ENCODE results near the gene TPM2.
A peak's percentile ranks its signal among the peaks of the same experiment; 100 is the strongest.
"Not testable (repeated sequence)": the region's sequence is repeated elsewhere in the genome, so short reads cannot be mapped to it uniquely, and the experiment has no call there.

TPM2 gene

DNA sequence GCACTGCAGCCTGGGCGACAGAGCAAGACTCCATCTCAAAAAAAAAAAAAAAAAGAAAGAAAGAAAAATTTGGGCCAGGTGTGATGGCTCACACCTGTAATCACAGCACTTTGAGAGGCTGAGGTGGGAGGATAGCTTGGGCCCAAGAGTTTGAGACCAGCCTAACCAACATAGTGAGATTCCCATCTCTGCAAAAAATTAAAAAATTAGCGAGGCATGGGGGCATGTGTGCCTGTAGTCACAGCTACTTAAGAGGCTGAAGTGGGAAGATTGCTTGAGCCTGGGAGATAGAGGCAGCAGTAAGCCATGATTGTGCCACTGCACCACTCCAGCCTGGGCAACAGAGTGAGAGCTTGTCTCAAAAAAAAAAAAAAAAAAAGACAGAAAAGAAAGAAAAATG is 36.1 kb downstream of the TPM2 start:
- DNase-seq (ENCODE audit: low read depth), result no peak

DNA sequence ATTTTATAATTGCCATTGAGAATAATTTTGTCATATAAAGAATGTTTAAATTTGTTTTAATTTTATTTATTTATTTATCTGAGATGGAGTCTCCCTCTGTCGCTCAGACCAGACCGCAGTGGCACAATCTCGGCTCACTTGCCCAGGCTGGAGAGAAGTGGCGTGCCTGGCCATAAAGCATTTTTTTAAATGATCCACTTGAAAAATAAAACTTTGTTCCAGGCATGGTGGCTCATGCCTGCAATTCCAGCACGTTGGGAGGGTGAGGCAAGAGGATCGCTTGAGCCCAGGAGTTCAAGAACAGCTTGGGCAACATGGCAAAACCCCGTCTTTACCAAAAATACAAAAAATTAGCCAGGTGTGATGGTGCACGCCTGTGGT is 36.9 kb downstream of the TPM2 start:
- DNase-seq (ENCODE audit: low read depth), result no peak

DNA sequence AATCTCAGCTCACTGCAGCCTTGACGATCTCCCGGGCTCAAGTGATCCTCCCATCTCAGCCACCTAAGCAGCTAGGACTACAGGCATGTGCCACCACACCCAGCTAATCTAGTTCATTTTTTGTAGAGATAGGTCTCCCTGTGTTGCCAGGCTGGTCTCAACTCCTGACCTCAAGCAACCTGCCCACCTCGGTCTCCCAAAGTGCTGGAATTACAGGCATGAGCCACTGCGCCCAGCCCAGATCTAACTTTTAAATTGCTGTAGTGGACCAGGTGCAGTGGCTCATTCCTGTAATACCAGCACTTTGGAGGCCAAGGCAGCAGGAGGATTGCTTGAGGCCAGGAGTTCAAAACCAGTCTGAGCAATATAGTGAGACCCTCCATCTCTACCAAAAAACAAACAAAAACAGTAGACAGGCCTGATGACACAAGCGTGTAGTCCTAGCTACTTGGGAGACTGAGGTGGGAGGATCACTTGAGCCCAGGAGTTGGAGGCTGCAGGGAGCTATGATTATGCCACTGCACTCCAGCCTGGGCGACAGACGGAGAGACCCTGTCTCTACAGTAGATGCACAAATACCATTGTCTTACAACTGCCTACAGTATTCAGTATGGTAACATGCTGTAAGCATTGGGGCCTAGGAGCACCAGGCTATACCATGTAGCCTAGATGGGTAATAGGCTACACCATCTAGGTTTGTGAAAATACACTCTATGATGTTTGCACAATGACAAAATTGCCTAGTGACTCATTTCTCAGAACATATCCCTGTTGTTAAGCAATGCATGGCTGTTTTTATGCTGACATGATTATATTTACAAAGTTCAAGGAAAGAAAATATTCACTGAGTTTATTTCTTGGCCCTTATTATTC is 37.5 kb downstream of the TPM2 start:
- DNase-seq (ENCODE audit: low read depth), result peak; percentile 56

DNA sequence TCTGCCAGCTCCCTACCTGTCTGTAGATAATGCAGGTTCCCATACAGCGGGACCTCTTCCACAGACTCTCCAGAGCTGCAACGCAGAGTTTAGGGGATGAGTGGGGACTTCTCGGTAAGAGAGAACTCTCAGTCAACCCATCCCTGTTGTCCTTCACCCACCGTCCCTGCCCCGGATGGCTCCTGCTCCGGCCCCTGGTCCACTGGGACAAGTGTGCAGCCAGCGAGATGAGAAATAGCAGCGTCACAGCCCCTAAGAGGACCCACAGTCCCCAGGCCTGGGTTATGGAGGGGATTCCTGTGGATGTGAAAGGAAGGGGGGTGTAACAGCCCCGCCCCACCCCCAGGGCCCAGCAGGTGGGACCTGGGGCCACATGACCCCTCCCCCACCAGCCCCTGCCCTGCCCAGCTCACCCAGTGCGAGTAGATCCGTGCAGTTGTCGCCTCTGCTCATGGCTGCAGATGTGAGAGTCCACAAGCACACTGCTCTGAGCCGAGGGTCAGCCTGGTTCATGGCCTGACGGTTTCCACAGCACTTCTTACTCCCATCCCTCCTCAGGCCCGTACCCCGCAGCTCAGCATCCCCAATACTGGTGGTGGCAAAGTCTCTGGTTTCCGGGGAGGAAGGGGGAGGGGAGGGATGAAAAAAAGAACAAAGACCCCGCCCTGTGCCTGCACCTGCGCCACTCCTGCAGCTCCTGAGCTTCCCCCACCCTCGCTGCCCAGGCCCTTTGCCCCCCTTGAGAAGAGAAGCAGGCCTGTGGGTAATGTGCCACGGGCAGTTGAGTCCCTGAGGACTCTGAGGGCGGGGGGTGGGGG is 39.2 kb downstream of the TPM2 start, which contains the start of gene SIT1:
Gene SIT1 (minus strand): TSS at position 591 of the 818 bp plus-strand sequence. CDS start 78 bp downstream, at position 513.
- no peak for DNase-seq (ENCODE audit: low read depth)

DNA sequence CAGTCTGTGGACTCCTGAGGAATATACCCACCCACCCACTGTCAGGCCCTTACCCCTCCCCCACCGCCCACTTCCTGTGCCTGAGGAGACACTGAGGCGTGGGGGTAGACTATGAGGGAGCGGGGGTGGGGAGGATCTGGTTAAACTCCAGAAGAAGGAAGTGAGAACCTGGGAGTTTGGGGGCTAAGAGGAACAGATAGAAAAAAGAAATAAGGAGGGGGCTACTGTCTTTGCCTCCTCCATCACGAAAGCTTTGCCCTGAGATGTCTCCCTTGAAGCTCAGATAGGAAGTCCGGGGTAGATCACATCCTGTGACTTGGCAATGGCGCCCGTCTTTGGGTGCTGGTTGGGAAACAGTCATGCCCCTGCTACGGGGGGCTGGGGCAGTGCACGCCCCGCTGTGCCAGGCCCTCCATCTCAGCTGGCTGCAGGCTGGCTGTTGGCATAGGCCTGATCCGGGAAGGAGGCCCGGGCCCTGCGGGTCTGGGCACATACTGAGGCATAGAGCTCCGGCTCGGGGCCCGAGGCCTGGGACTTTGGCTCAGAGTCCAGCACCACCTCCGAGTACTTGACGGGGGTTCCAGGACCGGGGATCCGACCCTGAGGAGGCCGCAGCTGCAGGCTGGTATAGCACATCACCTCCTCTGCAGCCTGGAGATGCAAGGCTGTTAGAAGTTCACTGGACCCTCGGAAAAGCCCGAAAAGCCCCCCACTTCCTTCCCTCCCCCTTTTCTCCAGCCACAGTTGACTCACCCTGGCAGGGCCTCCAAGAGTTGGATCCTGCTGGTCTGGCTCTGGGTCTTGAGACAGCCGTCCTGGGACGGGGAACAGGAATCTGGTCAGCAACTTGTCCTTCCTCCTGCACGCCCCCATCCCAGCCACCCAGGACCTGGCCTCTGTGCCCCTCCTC is 40.0 kb downstream of the TPM2 start:
- DNase-seq (ENCODE audit: low read depth), result no peak

DNA sequence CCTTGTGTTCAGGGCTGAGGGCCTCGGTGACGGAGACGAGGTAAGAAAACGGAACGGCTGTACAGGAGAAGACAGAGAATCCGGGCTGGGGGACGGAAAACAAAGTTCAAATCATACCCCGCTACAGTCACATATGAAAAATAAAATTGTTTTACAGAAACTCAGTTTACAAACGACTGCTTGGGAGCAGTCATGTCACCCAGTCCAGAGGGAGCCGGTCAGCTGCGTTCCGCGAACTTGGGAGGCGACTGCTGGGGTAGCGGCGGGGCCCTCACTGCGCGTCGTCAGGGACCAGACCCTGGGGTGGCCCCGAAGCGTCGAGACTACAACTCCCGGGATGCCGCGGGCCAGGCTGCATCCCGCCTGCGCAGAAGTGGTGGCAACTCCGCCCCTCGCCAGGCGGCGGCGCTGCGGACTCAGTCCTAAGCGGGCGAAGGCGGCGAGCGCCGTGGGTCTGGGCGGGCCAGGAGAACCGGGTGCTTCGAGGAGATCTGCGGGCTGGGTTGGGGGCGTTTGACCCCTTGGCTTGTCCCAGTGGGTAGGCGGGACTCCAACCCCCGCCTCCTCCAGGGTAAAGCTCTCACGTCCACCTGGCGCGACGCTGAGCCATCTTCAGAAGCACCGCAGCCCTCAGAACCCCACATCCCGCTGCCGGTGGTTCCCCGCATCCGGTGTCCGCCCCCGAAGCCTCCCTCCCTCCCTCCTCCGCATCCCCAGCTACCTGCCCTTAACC is 43.0 kb downstream of the TPM2 start:
- DNase-seq (ENCODE audit: low read depth), result peak; percentile 92

DNA sequence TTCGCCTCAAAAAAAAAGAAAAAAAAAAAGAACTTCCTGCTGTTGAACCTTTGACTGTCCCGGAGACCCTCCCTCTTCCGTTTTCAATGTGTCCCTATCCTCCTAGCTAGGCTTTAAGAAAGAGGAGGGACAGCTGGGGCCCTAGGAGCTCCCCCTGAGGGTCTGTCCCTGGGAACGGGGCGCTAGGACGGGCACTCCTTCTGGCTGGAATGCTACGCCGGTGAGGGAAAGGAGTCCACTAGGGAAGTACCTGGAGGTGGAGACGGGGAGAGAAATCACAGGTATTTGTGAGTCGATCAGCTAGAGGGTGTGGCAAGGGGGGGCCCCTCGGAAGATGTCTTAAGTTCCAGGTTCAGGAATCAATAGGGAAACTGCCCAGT is 43.6 kb downstream of the TPM2 start:
- DNase-seq (ENCODE audit: low read depth), result no peak

DNA sequence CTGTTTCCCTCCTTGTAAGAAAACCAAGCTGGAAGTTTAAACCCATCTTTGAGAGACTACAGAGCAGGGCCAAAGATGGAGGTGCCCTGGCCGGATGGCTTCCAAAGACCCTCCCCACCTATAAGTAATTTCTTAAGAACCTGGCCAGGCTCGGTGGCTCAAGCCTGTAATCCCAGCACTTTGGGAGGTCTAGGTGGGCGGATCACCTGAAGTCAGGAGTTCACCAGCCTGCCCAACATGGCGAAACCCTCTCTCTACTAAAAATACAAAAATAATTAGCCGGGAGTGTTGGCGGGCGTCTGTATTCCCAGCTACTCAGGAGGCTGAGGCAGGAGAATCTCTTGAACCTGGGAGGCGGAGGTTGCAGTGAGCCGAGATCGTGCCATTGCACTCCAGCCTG is 44.0 kb downstream of the TPM2 start:
- DNase-seq (ENCODE audit: low read depth), result not testable (repeated sequence)

DNA sequence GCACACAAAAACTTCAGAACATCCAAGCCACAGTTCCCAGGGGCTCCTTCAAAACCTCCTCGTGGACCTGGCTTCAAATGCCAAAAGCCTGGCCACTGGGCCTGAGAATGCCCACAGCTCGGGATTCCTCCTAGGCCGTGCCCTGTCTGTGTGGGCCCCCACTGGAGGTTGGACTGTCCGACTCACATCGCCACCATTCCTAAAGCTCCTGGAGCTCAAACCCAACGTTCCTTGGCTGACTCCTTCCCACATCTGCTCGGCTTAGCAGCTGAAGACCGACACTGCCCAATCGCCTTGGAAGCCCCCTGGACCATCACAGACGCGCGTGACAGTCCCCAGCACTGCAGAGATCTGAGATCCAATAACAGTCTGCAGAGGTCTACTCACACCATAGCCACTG is 46.7 kb downstream of the TPM2 start:
- DNase-seq (ENCODE audit: low read depth), result no peak

DNA sequence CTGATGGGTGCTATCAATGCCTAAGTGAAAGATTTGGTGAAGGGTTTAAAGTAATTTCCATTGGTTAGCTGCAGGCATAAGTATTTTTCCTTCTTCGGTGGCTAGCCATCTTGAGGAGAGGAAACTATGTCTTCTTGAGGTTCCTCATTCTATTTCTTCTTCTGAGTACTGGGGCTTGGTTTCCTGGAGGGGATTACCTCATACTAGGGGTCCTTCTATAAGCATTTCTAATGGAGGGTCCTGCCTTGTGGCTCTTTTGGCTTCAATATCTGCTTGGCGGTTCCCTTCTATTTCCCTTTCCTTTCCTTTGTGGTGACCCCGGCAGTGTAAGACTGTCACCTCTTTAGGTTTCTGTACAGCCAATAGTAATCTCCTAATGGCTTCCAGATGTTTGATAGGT is 48.2 kb downstream of the TPM2 start:
- DNase-seq (ENCODE audit: low read depth), result not testable (repeated sequence)

DNA sequence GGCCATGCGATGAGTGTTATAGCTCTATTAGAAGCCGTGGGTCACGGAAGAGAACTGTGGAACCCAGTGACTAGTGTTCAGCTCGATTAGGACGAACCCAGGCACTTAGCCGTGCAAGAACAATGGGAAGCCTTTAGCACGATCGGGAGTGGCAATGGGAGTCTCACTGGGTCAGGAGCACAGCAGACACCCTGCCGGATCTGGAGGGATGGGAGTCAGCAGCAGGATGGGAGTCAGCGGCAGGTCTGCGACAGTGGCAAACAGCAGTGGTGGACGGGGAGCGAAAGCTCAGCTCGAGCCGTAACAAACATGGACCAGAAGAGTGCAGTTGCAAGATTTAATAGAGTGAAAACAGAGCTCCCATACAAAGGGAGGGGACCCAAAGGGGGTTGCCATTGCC is 49.3 kb downstream of the TPM2 start:
- DNase-seq (ENCODE audit: low read depth), result not testable (repeated sequence)

DNA sequence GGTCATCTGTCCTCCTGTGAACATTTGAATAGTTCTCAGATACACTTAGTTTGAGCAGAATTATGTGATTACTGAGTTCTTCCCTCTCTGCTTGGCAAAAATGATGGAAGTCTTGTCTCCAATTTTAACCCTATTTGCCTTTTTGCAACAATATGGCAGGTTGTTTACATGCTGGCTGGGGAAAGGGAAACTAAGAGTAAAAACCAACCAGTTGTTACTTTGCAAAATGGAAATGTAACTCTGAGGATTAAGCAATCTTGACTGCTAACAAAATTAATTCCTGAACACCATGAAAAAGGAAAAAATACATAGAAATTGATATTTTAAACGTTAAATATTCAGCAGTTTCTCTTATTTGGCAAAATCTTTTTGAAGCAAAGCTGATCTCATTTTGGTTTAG is 50.1 kb downstream of the TPM2 start:
- no peak for DNase-seq (ENCODE audit: low read depth)

DNA sequence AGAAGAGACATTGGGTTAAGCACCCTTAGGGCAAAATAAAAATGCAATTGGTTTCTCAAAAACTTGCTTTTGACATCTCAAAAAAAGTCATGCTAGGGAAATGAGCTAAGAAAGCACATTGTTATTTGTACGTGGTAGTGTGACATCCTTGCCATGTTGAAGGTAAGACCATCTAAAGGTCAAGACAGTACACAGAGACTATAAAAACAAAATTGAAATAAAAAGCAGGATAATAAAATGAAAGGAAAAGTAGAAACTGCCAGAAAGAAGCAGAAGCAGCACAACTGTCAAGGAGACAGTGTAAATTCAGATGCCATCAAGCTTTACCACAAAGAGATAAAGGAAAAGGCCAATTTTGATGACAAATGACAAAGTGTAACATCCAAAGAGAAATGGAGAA is 50.5 kb downstream of the TPM2 start:
- not testable (repeated sequence) for DNase-seq (ENCODE audit: low read depth)

DNA sequence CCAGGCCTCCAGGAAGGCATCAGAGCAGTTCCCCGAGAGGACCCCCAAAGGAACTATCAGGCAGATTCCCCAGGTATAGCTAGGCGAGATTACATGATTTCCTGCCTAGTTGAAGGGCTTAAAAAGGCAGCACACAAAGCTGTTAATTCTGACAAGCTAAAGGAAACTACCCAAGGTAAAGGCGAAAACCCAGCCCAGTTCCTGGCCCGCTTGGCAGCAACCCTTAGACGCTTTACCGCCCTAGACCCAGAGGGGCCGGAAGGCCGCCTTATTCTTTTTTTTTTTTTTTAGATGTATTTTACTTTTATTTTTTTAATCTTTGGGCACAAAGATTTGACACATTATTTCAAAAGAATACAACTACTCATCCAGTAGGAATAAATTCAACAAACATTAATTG is 51.0 kb downstream of the TPM2 start:
- not testable (repeated sequence) for DNase-seq (ENCODE audit: low read depth)

DNA sequence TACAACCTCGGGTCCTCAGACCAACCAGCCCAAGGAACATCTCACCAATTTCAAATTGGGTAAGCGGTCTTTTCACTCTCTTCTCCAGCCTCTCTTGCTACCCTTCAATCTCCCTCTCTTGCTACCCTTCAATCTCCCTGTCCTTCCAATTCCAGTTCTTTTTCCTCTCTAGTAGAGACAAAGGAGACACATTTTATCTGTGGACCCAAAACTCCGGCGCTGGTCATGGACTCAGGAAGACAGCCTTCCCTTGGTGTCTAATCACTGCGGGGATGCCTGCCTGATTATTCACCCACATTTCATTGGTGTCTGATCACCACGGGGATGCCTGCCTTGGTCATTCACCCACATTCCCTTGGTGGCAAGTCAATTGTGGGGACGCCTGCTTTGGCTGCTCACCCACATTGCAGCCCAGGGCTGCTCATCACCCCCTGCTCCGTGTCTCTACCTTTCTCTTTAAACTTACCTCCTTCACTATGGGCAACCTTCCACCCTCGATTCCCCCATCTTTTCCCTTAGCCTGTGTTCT is 52.2 kb downstream of the TPM2 start:
- DNase-seq (ENCODE audit: low read depth), result peak; percentile 58

DNA sequence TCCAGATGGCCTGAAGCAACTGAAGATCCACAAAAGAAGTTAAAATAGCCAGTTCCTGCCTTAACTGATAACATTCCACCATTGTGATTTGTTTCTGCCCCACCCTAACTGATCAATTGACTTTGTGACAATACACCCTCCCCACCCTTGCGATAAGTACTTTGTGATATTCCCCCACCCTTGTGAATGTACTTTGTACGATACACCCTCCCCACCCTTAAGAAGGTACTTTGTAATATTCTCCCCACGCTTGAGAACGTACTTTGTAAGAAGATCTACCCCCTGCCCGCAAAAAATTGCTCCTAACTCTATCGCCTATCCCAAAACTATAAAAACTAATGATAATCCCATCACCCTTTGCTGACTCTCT is 52.9 kb downstream of the TPM2 start:
- not testable (repeated sequence) for DNase-seq (ENCODE audit: low read depth)

DNA sequence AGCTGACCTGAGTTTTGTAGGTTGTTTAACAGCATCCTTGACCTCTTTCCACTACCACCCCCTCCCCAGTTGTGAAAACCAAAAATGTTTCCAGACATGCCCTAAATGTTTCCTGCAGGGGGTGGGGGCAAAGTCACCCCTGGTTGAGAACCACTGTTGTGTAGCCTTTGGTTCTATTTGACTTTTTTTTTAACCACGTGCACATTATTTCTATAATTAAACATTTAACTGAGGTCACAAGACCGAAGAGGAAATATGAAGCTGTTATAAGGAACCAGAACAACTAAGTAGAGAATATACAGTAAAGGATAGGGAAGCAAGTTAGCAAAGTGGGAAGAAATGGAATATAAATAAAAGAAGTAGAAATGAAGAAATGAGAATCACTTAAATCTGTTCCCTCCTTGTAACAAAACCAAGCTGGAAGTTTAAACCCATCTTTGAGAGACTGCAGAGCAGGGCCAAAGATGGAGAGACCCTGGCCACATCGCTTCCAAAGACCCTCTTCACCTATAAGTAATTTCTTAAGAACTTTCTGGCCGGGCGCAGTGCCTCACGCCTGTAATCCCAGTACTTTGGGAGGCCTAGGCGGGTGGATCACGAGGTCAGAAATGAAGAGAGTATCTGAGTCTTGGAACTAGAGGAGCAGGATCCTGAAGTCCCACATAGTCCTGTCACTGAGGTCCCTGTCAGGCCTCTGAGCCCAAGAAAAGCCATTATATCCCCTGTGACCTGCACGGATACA is 53.4 kb downstream of the TPM2 start:
- DNase-seq (ENCODE audit: low read depth), result no peak

DNA sequence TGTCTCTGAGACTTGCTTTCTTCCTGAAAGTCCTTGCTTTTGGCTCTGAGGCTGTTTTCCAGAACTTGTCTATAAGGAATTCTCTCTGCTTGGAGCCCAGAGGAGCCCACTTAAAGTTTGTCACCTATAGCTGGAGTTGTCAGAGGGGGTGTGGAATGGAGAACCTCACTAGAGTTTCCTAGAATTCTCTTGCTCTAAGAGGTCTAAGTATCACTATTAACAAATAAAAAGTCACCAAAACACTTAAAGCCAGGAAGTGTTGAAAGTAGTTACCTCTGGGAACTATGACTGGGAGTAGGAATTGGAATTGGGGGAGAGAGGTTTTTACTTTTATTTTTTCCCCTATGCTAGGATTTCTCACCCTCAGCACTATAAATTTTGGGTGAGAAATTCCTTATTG is 54.0 kb downstream of the TPM2 start:
- no peak for DNase-seq (ENCODE audit: low read depth)

Measured in ELR (cell line).